OCI-LY1 (cell line): ENCODE results near the gene EIF2S3.

Experiments used
- H2AFZ ChIP-seq: fragments of 200-600 bp; sonication (generic), shearing (Covaris generic); 2 replicates; pipeline ENCODE4 v1.6.0; 2014; ENCODE audit warnings: antibody characterized with exemption, mild to moderate bottlenecking, low read length
- H3F3A ChIP-seq: fragments of 200-600 bp; sonication (generic), shearing (Covaris generic); 2 replicates; pipeline ENCODE4 v1.6.0; 2014; ENCODE audit warnings: mild to moderate bottlenecking, antibody characterized with exemption, low read length, moderate library complexity; ENCODE audit not compliant: insufficient read depth
- H3K27ac ChIP-seq: fragments of 200-600 bp; sonication (generic); 2 replicates; pipeline ENCODE4 v1.5.1; 2014; ENCODE audit warnings: low read length, mixed run types, mild to moderate bottlenecking, low read depth; ENCODE audit not compliant: poor library complexity, severe bottlenecking
- H3K27me3 ChIP-seq: fragments of 200-600 bp; sonication (generic); 2 replicates; pipeline ENCODE4 v1.6.0; 2014; ENCODE audit warnings: antibody characterized with exemption, mild to moderate bottlenecking, low read length, moderate library complexity; ENCODE audit not compliant: insufficient read depth
- H3K36me3 ChIP-seq: fragments of 200-600 bp; sonication (generic); 2 replicates; pipeline ENCODE4 v1.6.1; 2014; ENCODE audit warnings: mild to moderate bottlenecking, antibody characterized with exemption, low read length, moderate library complexity, mixed read lengths; ENCODE audit not compliant: insufficient read depth
- H3K4me1 ChIP-seq: fragments of 200-600 bp; sonication (generic); 2 replicates; pipeline ENCODE4 v1.5.1; 2014; ENCODE audit warnings: mild to moderate bottlenecking, low read length, moderate library complexity; ENCODE audit not compliant: insufficient read depth, severe bottlenecking
- H3K4me2 ChIP-seq: fragments of 200-600 bp; sonication (generic), shearing (Covaris generic); 2 replicates; pipeline ENCODE4 v1.6.1; 2014; ENCODE audit warnings: low read length
- H3K4me3 ChIP-seq: fragments of 200-600 bp; sonication (generic); 2 replicates; pipeline ENCODE4 v1.5.1; 2014; ENCODE audit warnings: low read length, low read depth, mild to moderate bottlenecking, mixed read lengths; ENCODE audit not compliant: poor library complexity, severe bottlenecking
- H3K79me2 ChIP-seq: fragments of 200-600 bp; shearing (Covaris generic); 2 replicates; pipeline ENCODE4 v1.6.1; 2016; ENCODE audit warnings: mixed run types, low read length, mixed read lengths; ENCODE audit not compliant: insufficient read depth
- H3K9ac ChIP-seq: fragments of 200-600 bp; sonication (generic), shearing (Covaris generic); 2 replicates; pipeline ENCODE4 v1.6.1; 2014; ENCODE audit warnings: mild to moderate bottlenecking, low read length, mixed read lengths
- H3K9me2 ChIP-seq: fragments of 200-600 bp; sonication (generic), shearing (Covaris generic); 2 replicates; pipeline ENCODE4 v1.6.1; 2014; ENCODE audit warnings: low read depth, mild to moderate bottlenecking, low read length, mixed read lengths
- H3K9me3 ChIP-seq: fragments of 200-600 bp; shearing (Covaris generic); 2 replicates; pipeline ENCODE4 v1.6.1; 2014; ENCODE audit warnings: low read length, mixed read lengths
- H4K20me1 ChIP-seq: fragments of 200-600 bp; sonication (generic), shearing (Covaris generic); 2 replicates; pipeline ENCODE4 v1.6.0; 2016; ENCODE audit warnings: mild to moderate bottlenecking, low read length; ENCODE audit not compliant: insufficient read depth
- CTCF ChIP-seq: fragments of 200-600 bp; sonication (generic), shearing (Covaris generic); IDR thresholded peaks from 2 replicates; pipeline ENCODE4 v1.5.1; 2017; ENCODE audit warnings: mild to moderate bottlenecking, antibody characterized with exemption, low read length, moderate library complexity, mixed read lengths
- EZH2 ChIP-seq: fragments of 200-600 bp; sonication (generic), shearing (Covaris generic); IDR thresholded peaks from 2 replicates; pipeline ENCODE4 v1.8.0; 2017; ENCODE audit warnings: borderline replicate concordance, mixed run types, mild to moderate bottlenecking, antibody characterized with exemption, low read length, moderate library complexity, mixed read lengths

Gene EIF2S3

GRCh38 chrX:24054182-24055042 lies at the start of gene EIF2S3:
EIF2S3 (plus strand) TSS chrX:24054956; CDS start chrX:24054969, 13 bp downstream.
- no peak within 1 kb of the TSS; the same call in 1 of the 2 replicates for H3K9ac ChIP-seq
- H3K9me3 ChIP-seq, result no peaks in the 10 kb centered on the region
- H3F3A ChIP-seq, result no peaks in the 10 kb centered on the region
- H4K20me1 ChIP-seq, result no peaks in the 10 kb centered on the region
- peaks cover 12% of the 10 kb centered on the region; the same call in 1 of the 2 replicates for H3K79me2 ChIP-seq
- no peak within 1 kb of the TSS; the same call in 1 of the 2 replicates for H3K4me2 ChIP-seq
- H3K4me3 ChIP-seq, result no peak within 1 kb of the TSS
- TF ChIP-seq CTCF, result peak; percentile 61
- no peak for TF ChIP-seq EZH2
- no peak within 1 kb of the TSS for H2AFZ ChIP-seq
- no peak within 1 kb of the TSS for H3K27ac ChIP-seq
- peaks cover 25% of the 10 kb centered on the region for H3K36me3 ChIP-seq
- peaks cover 3% of the 10 kb centered on the region for H3K4me1 ChIP-seq
- no peaks in the 10 kb centered on the region for H3K27me3 ChIP-seq
- no peaks in the 10 kb centered on the region for H3K9me2 ChIP-seq

DNA sequence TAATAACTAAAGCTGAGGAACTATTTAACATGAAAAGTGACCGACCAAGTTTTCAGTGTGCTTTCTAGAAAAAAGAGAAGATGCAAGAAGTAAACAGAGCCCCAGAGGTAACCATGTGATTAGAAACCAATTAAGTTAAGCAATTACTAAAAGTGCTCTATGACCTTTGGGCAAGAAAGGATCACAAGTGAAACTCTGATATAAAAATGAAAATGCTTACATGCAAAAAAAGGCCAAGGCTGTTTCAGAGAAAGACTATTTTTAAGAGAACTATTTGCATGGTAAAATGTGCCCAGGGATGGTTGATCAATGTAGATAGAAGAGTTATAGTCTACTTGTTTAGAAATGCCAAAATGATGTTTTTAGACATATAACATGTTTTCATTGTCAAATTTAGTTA lies 49.7 kb upstream of the EIF2S3 start:
- Histone ChIP-seq H3K79me2 (no peaks in the 10 kb centered on the region; the same call in 1 of the 2 replicates), H3K4me1 (no peaks in the 10 kb centered on the region), H3K9me2 (no peaks in the 10 kb centered on the region), H3K27ac (no peak overlapping the region), H4K20me1 (no peaks in the 10 kb centered on the region), H3K9me3 (no peaks in the 10 kb centered on the region), H3K36me3 (peaks cover 22% of the 10 kb centered on the region), H2AFZ (no peak overlapping the region), H3K4me2 (no peak overlapping the region), H3K4me3 (no peak overlapping the region), H3K9ac (no peak overlapping the region), H3F3A (no peaks in the 10 kb centered on the region), H3K27me3 (no peaks in the 10 kb centered on the region)
- no peak for TF ChIP-seq EZH2
- no peak for TF ChIP-seq CTCF

DNA sequence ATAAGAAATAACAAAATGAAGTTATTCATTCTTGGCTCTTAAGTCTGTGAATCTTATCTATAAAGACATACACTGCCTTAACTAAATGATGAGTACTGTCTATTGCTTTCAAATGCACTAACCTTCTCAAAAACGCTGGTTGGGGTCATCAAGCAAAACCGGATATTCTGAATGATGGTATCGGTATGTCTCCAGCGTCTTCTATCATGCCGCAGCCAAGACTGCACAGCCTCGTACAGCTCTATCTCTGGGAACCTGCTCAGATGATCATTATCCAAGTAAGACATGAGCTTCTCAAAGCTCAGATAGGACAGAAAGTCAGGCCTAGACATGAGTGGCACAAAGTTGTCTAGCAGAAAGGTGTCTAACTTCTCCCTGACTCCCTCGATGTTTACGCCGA lies 48.9 kb upstream of the EIF2S3 start:
- Histone ChIP-seq H3K27ac (no peak overlapping the region), H3K79me2 (peaks cover 7% of the 10 kb centered on the region; the same call in 1 of the 2 replicates), H3K4me2 (no peak overlapping the region), H3K9ac (no peak overlapping the region), H3K27me3 (no peaks in the 10 kb centered on the region), H3K9me3 (no peaks in the 10 kb centered on the region), H3F3A (no peaks in the 10 kb centered on the region), H3K36me3 (peaks cover 19% of the 10 kb centered on the region), H3K9me2 (no peaks in the 10 kb centered on the region), H3K4me1 (no peaks in the 10 kb centered on the region), H3K4me3 (no peak overlapping the region), H2AFZ (no peak overlapping the region), H4K20me1 (no peaks in the 10 kb centered on the region)
- no peak for TF ChIP-seq CTCF
- TF ChIP-seq EZH2, result no peak
